HepG2 (cell line): ENCODE results near the gene CPLX3. TPM values are rescaled to one million over a fixed set of nuclear protein-coding genes. Genes with fewer than 3 reads are reported as not detected.

ENCODE experiments used
- ARID5B ChIP-seq: IDR thresholded peaks from 2 replicates; pipeline ENCODE4 v1.4.0; 2020; ENCODE audit warnings: mild to moderate bottlenecking, missing genetic modification reagents
- ATM ChIP-seq: fragments of 450-650 bp; IDR thresholded peaks from 2 replicates; pipeline ENCODE4 v1.7.1; 2017; ENCODE audit warnings: mild to moderate bottlenecking, borderline replicate concordance
- CBFB ChIP-seq: sonication (generic); formaldehyde crosslinking; IDR thresholded peaks from 2 replicates; pipeline ENCODE4 v1.4.0; 2020; ENCODE audit warnings: missing genetic modification reagents
- CENPX ChIP-seq: sonication (generic); formaldehyde crosslinking; IDR thresholded peaks from 2 replicates; pipeline ENCODE4 v1.9.0; 2021; ENCODE audit warnings: mild to moderate bottlenecking, missing genetic modification reagents, moderate library complexity
- ERF ChIP-seq: IDR thresholded peaks from 2 replicates; pipeline ENCODE4 v1.6.1; 2018; ENCODE audit warnings: missing biosample characterization, missing genetic modification reagents
- MAZ ChIP-seq, 2 experiments: sonication (generic) in 1 of 2; formaldehyde crosslinking in 1 of 2; IDR thresholded peaks; 2 replicates each; pipeline versions ENCODE4 v1.5.0 to v1.6.1; 2012 to 2020; ENCODE audit warnings: low read depth in 2 of 2, mild to moderate bottlenecking in 2 of 2, borderline replicate concordance in 1 of 2, improper control_type of control experiment in 1 of 2, low read length in 1 of 2, missing genetic modification reagents in 1 of 2, moderate library complexity in 1 of 2
- NCOR1 ChIP-seq: fragments of 200-600 bp; sonication (generic); IDR thresholded peaks from 2 replicates; pipeline ENCODE4 v1.7.0; 2017; ENCODE audit warnings: antibody characterized with exemption, low read length, borderline replicate concordance
- NFATC3 ChIP-seq: sonication (generic); formaldehyde crosslinking; IDR thresholded peaks from 2 replicates; pipeline ENCODE4 v1.5.1; 2020; ENCODE audit warnings: mild to moderate bottlenecking, missing genetic modification reagents
- NPAS2 ChIP-seq: sonication (generic); formaldehyde crosslinking; IDR thresholded peaks from 2 replicates; pipeline ENCODE4 v1.8.0; 2022; ENCODE audit warnings: mild to moderate bottlenecking, missing genetic modification reagents, borderline replicate concordance
- RNF2 ChIP-seq: fragments of 450-650 bp; conservative IDR thresholded peaks from 2 replicates; pipeline ENCODE4 v1.6.1; 2016; ENCODE audit warnings: low read depth
- SNAPC2 ChIP-seq: sonication (generic); formaldehyde crosslinking; IDR thresholded peaks from 2 replicates; pipeline ENCODE4 v1.8.1; 2022; ENCODE audit warnings: mild to moderate bottlenecking, missing genetic modification reagents
- ZC3H4 ChIP-seq: sonication (generic); formaldehyde crosslinking; IDR thresholded peaks from 2 replicates; pipeline ENCODE4 v1.4.0; 2020; ENCODE audit warnings: missing genetic modification reagents, borderline replicate concordance
- ZMAT5 ChIP-seq: sonication (generic); formaldehyde crosslinking; IDR thresholded peaks from 2 replicates; pipeline ENCODE4 v1.5.0; 2020; ENCODE audit warnings: mild to moderate bottlenecking, low read depth, missing genetic modification reagents, borderline replicate concordance
- ZNF350 ChIP-seq: sonication (generic); formaldehyde crosslinking; IDR thresholded peaks from 2 replicates; pipeline ENCODE4 v1.4.0; 2020; ENCODE audit warnings: mild to moderate bottlenecking, low read depth, missing genetic modification reagents, borderline replicate concordance
- ZNF460 ChIP-seq: sonication (generic); formaldehyde crosslinking; IDR thresholded peaks from 2 replicates; pipeline ENCODE4 v1.5.1; 2020; ENCODE audit warnings: missing genetic modification reagents, mild to moderate bottlenecking, borderline replicate concordance
- ZNF800 ChIP-seq: sonication (generic); formaldehyde crosslinking; IDR thresholded peaks from 2 replicates; pipeline ENCODE4 v1.4.0; 2020; ENCODE audit warnings: missing genetic modification reagents
- polyA plus RNA-seq, 8 experiments: library from polyadenylated mRNA; depleted of rRNA in 3 of 8; stranded (reverse) in 7 of 8; unstranded in 1 of 8; fragments of >200 nt; fragmentation: Illumina TruSeq in 4 of 8; extraction: Trizol in 4 of 8; gene quantifications; 2 replicates each; pipeline versions ENCODE4 v1.2.1 to v1.2.3, GENCODE V29; 2011 to 2016; ENCODE audit warnings: low read depth in 4 of 8, missing spikeins in 1 of 8, mixed read lengths in 1 of 8; ENCODE audit not compliant: insufficient read depth in 1 of 8
- total RNA-seq, 5 experiments: library from RNA; depleted of rRNA; stranded (reverse); fragments of >200 nt; fragmentation: Illumina TruSeq; extraction: Trizol; gene quantifications; 2 replicates each; pipeline ENCODE4 v1.2.3, GENCODE V29; 2016; ENCODE audit warnings: low read depth in 1 of 5
- TF ChIP-seq, protein P1 (sequence below): sonication (generic); formaldehyde crosslinking; IDR thresholded peaks from 2 replicates; pipeline ENCODE4 v1.5.0; 2020; ENCODE audit warnings: mild to moderate bottlenecking, missing genetic modification reagents, borderline replicate concordance

Gene CPLX3
- total and polyA plus RNA-seq, 2 of the 13 experiments (the other 11 are each of a cell fraction or from before 2014, with no cell fraction given): not detected

- peak; percentile 78; the same call in 1 of the 2 replicates for TF ChIP-seq ZNF800 (CRISPR knock-in tag)
- TF ChIP-seq CENPX (CRISPR knock-in tag): no peak
- TF ChIP-seq NFATC3 (CRISPR knock-in tag): no peak
- TF ChIP-seq ZMAT5: no peak
- TF ChIP-seq ZNF460 (CRISPR knock-in tag): no peak
- no peak for TF ChIP-seq NCOR1
- no peak for TF ChIP-seq ATM
- TF ChIP-seq ARID5B (CRISPR knock-in tag): no peak
- TF ChIP-seq, protein P1, sequence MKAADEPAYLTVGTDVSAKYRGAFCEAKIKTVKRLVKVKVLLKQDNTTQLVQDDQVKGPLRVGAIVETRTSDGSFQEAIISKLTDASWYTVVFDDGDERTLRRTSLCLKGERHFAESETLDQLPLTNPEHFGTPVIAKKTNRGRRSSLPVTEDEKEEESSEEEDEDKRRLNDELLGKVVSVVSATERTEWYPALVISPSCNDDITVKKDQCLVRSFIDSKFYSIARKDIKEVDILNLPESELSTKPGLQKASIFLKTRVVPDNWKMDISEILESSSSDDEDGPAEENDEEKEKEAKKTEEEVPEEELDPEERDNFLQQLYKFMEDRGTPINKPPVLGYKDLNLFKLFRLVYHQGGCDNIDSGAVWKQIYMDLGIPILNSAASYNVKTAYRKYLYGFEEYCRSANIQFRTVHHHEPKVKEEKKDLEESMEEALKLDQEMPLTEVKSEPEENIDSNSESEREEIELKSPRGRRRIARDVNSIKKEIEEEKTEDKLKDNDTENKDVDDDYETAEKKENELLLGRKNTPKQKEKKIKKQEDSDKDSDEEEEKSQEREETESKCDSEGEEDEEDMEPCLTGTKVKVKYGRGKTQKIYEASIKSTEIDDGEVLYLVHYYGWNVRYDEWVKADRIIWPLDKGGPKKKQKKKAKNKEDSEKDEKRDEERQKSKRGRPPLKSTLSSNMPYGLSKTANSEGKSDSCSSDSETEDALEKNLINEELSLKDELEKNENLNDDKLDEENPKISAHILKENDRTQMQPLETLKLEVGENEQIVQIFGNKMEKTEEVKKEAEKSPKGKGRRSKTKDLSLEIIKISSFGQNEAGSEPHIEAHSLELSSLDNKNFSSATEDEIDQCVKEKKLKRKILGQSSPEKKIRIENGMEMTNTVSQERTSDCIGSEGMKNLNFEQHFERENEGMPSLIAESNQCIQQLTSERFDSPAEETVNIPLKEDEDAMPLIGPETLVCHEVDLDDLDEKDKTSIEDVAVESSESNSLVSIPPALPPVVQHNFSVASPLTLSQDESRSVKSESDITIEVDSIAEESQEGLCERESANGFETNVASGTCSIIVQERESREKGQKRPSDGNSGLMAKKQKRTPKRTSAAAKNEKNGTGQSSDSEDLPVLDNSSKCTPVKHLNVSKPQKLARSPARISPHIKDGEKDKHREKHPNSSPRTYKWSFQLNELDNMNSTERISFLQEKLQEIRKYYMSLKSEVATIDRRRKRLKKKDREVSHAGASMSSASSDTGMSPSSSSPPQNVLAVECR (CRISPR knock-in tag): peak; percentile 76
- TF ChIP-seq NPAS2 (CRISPR knock-in tag): no peak
- 0 out of 2 replicates have a peak, but pooled peaks have one; percentile 37 for TF ChIP-seq SNAPC2 (CRISPR knock-in tag)
- no peak; the same call in 1 of the 2 replicates for TF ChIP-seq ZNF350 (CRISPR knock-in tag)
- peak; percentile 26; the same call in 1 of the 2 replicates for TF ChIP-seq ERF
- no peak for TF ChIP-seq ZC3H4 (CRISPR knock-in tag)
- peak; percentile 21; the same call in 1 of the 2 replicates for TF ChIP-seq CBFB (CRISPR knock-in tag)
- TF ChIP-seq MAZ (IDR thresholded peaks at IDR 0.05; ENCODE audit: borderline replicate concordance, low read depth, low read length): no peak
- peak; percentile 90 for TF ChIP-seq MAZ (CRISPR knock-in tag; IDR thresholded peaks at IDR 0.05; ENCODE audit: low read depth)
- 0 out of 2 replicates have a peak, but pooled peaks have one; percentile 42 for TF ChIP-seq RNF2
Observed at GRCh38 chr15:74842581-74843444, 16.4 kb downstream of the CPLX3 start, which contains the start of gene ULK3 (continued).
